NCI-H1694 (cell line): Measurements from ENCODE around the gene HEXA.

Experiments
- DNase-seq: peaks from one replicate; lab custom pipeline; 2025; lab: John Stamatoyannopoulos, UW

The HEXA gene

GRCh38 chr15:72319360-72319984 is 56.3 kb downstream of the HEXA start:
- no peak for DNase-seq

GRCh38 chr15:72318408-72318942 is 57.3 kb downstream of the HEXA start:
- no peak for DNase-seq

GRCh38 chr15:72315706-72316370 is 60.0 kb downstream of the HEXA start:
- DNase-seq: peak; percentile 77

- no peak for DNase-seq
Measured at GRCh38 chr15:72313881-72314280, 61.9 kb downstream of the HEXA start.

- DNase-seq: no peak
Measured at GRCh38 chr15:72313448-72313840, 62.4 kb downstream of the HEXA start.

GRCh38 chr15:72312605-72313447 is 63.0 kb downstream of the HEXA start:
- peak; percentile 54 for DNase-seq

- DNase-seq: no peak
Measured at GRCh38 chr15:72307026-72307425, 68.8 kb downstream of the HEXA start.

GRCh38 chr15:72306211-72306785 is 69.5 kb downstream of the HEXA start:
- no peak for DNase-seq

GRCh38 chr15:72304596-72304995 is 71.2 kb downstream of the HEXA start:
- DNase-seq: no peak

- DNase-seq: no peak
Measured at GRCh38 chr15:72302955-72303354, 72.9 kb downstream of the HEXA start.
